CD4-positive, alpha-beta memory T cell (primary cell): Measurements from ENCODE around the gene HIPK4. TPM values are rescaled to one million over a fixed set of nuclear protein-coding genes. Genes with fewer than 3 reads are reported as not detected.

Experiments used
- microRNA-seq: library from miRNA; unstranded; fragments of <30 nt; microRNA quantifications from one replicate; pipeline ENCODE4 v1.2.0, GENCODE V29; 2021; ENCODE audit warnings: borderline replicate concordance, borderline number of aligned reads, borderline microRNAs expressed, mixed read lengths
- polyA plus RNA-seq, 2 donors: library from polyadenylated mRNA; unstranded; fragments of 300-500 nt; fragmentation: Illumina TruSeq; gene quantifications; one replicate each; pipeline ENCODE4 v1.2.3, GENCODE V29; 2021
- total RNA-seq, 2 experiments: library from RNA; stranded (reverse); gene quantifications; one replicate each; pipeline ENCODE4 v1.2.3, GENCODE V29; 2021

Gene HIPK4
- total and polyA plus RNA-seq, 4 experiments from 2014 or later, result not detected

Small RNAs within 50 kb of the gene (microRNA-seq; reads per million reads assigned to microRNA genes)
- not detected for gene MIR6796

Other genes starting within 250 kb of the HIPK4 start
- gene MAP3K10, start 198.8 kb downstream of the HIPK4 start, total RNA-seq, result 10 to 100 TPM; 28.4 to 30.2 TPM
- gene MAP3K10, start 198.8 kb downstream of the HIPK4 start, polyA plus RNA-seq, result 1 to 10 TPM in 1 of 2 donors, not detected in 1; 2.0 TPM
- not detected for gene TTC9B, start 171.8 kb downstream of the HIPK4 start, total RNA-seq
- not detected for gene TTC9B, start 171.8 kb downstream of the HIPK4 start, polyA plus RNA-seq
- gene CCNP, start 163.5 kb downstream of the HIPK4 start, total RNA-seq, result 1 to 10 TPM; 1.2 to 1.4 TPM
- not detected for gene CCNP, start 163.5 kb downstream of the HIPK4 start, polyA plus RNA-seq
- 100 to 1,000 TPM; 168 to 180 TPM for gene AKT2, start 104.8 kb downstream of the HIPK4 start, total RNA-seq
- gene AKT2, start 104.8 kb downstream of the HIPK4 start, polyA plus RNA-seq, result 10 to 100 TPM; 10.6 to 27.8 TPM
- gene C19orf47, start 41.8 kb downstream of the HIPK4 start, total RNA-seq, result 10 to 100 TPM; 13.7 to 17.7 TPM
- gene C19orf47, start 41.8 kb downstream of the HIPK4 start, polyA plus RNA-seq, result 10 to 100 TPM; 10.0 to 10.7 TPM
- 100 to 1,000 TPM; 116 to 117 TPM for gene PLD3, start 41.5 kb downstream of the HIPK4 start, total RNA-seq
- gene PLD3, start 41.5 kb downstream of the HIPK4 start, polyA plus RNA-seq, result 10 to 100 TPM; 61.0 to 74.7 TPM
- gene PRX, start 23.2 kb upstream of the HIPK4 start, total RNA-seq, result 1 to 10 TPM; 3.3 to 3.4 TPM
- gene PRX, start 23.2 kb upstream of the HIPK4 start, polyA plus RNA-seq, result under 1 TPM in 1 of 2 donors, not detected in 1; 0.23 TPM
- 10 to 100 TPM; 10.6 to 11.3 TPM for gene SERTAD1, start 35.8 kb upstream of the HIPK4 start, total RNA-seq
- 10 to 100 TPM in 1 of 2 donors, 1 to 10 TPM in 1; 5.4 to 10.7 TPM for gene SERTAD1, start 35.8 kb upstream of the HIPK4 start, polyA plus RNA-seq
- gene SERTAD3, start 54.2 kb upstream of the HIPK4 start, total RNA-seq, result 10 to 100 TPM; 17.8 to 19.4 TPM
- 10 to 100 TPM in 1 of 2 donors, 1 to 10 TPM in 1; 9.4 to 11.4 TPM for gene SERTAD3, start 54.2 kb upstream of the HIPK4 start, polyA plus RNA-seq
- gene BLVRB, start 75.6 kb upstream of the HIPK4 start, total RNA-seq, result 10 to 100 TPM; 12.3 to 16.3 TPM
- gene BLVRB, start 75.6 kb upstream of the HIPK4 start, polyA plus RNA-seq, result 10 to 100 TPM; 25.4 to 34.6 TPM
- gene SPTBN4, start 76.8 kb upstream of the HIPK4 start, total RNA-seq, result under 1 TPM; 0.17 to 0.30 TPM
- under 1 TPM in 1 of 2 donors, not detected in 1; 0.02 TPM for gene SPTBN4, start 76.8 kb upstream of the HIPK4 start, polyA plus RNA-seq
- gene SHKBP1, start 186.7 kb upstream of the HIPK4 start, total RNA-seq, result 100 to 1,000 TPM; 167 to 170 TPM
- gene SHKBP1, start 186.7 kb upstream of the HIPK4 start, polyA plus RNA-seq, result 100 to 1,000 TPM; 137 to 155 TPM
- 100 to 1,000 TPM; 157 to 158 TPM for gene LTBP4, start 211.2 kb upstream of the HIPK4 start, total RNA-seq
- gene LTBP4, start 211.2 kb upstream of the HIPK4 start, polyA plus RNA-seq, result 10 to 100 TPM; 26.0 to 49.4 TPM